Middle frontal gyrus (tissue), 1 donor: ENCODE data around the gene KAT7.

ENCODE experiments used
- DNase-seq: peaks from one replicate; pipeline ENCODE4 v3.0.0-alpha.2; 2015; ENCODE audit warnings: low spot score; ENCODE audit errors: extremely low spot score

The KAT7 gene

GRCh38 chr17:49841548-49841947 is 53.1 kb downstream of the KAT7 start:
- DNase-seq = no peak

- no peak for DNase-seq
Measured at GRCh38 chr17:49842371-49842770, 53.9 kb downstream of the KAT7 start.

DNA sequence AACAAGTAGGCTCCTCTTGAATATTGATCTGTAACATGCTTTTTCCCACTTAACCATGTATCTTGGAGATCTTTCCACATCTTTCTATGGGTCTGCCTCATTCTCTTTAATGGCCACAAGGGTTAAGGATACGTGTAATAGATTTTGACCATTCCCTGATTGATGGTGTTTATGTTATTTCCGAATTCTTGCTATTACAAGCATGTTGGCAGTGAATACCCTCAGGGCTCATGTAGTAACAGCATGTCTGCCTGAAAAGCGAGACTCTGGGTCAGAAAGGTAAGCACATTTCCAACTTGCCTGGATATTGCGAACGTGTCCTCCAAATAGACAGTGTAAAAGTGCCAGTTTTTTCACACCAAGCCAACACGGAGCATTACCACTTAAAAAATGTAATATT is 54.4 kb downstream of the KAT7 start:
- DNase-seq = no peak

DNA sequence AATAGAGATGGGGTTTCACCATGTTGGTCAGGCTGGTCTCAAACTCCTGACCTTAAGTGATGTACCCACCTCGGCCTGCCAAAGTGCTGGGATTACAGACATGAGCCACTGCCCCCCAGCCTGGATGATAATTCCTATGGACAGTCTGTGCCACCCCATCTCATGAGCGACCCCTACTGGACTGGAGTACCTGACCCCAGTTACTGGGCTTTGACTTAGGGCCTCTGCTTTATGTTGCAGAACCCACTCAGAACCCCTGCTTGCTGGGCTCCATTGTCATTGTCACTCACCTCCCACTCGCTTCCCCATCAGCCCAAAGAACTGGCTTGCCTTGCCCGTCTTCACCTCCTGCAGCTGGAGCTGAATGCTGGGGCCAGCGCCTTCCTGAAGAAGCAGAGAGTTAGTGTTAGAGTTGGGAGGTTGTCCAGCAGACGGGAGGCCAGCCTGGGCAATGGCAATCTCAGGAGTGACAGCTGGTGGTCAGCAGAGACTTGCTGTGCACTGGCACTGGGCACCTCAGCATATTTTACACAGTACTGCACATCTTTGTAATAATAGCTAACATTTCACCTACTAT is 55.4 kb downstream of the KAT7 start:
- no peak for DNase-seq

DNA sequence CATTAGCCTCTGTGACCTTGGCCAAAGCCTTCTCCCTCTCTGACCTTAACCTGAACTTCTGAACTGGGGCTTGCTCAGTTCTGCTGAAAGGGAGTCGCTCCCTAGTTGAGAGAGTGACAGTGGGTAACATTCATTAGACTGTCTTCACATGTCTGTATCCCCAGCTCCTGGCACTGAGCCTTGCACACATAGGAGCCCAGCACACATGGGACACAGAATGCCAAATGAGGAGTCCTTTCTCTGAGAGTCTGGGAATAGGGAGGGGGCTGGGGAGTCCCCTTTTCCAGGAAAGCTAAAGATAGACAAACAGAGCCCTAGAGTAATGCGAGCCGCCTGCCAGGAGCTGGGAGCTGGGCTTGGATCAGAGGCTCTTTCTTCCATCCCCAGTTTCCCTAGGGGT is 56.8 kb downstream of the KAT7 start:
- DNase-seq = no peak

GRCh38 chr17:49846938-49847712 is 58.6 kb downstream of the KAT7 start:
- DNase-seq = no peak

- no peak for DNase-seq
Measured at GRCh38 chr17:49848019-49848473, 59.6 kb downstream of the KAT7 start, which contains the start of gene TAC4. Gene TAC4, minus strand, starts transcription at chr17:49848069. Its CDS starts 52 bp downstream, at chr17:49848017.

- DNase-seq = no peak
Measured at GRCh38 chr17:49848739-49849138, 60.3 kb downstream of the KAT7 start.

DNA sequence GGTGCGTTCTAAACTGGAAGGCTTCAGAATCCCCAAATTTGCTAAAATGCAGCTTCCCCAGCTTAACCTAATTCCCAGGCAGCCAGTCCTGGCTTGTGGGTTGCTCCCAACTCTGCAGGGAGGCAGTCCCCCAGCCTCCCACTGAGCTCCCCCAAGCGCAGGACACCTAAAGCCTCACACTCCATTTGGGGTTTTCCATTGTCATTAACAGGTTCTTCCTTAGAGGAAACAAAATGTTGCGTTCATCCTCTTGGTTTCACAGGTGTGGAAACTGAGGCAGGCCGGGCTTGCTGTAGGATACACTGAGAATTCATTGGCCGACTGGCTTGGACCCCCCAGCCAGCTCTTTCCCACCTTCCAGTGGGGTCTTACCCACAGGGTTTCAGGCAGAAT is 61.7 kb downstream of the KAT7 start:
- DNase-seq = no peak

DNA sequence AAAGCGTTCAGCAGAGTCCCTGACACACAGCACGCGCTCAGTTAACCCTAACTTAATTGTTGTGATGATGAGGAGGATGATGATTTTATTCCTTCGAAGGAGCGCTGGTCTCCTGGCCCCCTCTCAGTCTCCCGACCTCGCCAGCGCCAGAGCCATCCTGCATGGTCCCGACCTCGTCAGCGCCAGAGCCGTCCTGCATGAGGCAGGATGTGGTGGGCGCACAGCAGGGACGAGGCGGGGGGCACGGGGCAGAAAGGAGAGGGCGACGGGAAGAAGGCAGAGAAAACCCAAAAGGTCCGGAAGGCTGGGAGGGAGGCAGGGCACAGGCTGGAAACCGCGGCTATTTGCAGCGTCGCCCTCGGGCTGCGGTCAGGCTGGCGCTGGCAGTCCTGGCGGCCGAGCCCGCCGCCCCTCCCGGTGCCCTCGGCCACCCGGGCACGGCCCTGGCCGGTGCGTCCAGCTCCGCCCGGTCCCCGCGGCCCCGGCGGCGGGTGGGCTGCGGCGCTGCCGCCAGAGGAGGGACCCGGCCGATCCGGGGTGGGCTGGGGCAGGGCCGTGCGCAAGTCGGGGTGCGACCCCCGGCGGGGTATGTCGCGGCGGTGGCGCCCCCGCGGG is 62.4 kb downstream of the KAT7 start:
- DNase-seq = no peak

GRCh38 chr17:49851387-49852291 is 63.2 kb downstream of the KAT7 start:
- peak; percentile 26 for DNase-seq

- DNase-seq = no peak
Measured at GRCh38 chr17:49853470-49854015, 65.1 kb downstream of the KAT7 start.

GRCh38 chr17:49854126-49854525 is 65.6 kb downstream of the KAT7 start:
- DNase-seq = no peak

- DNase-seq = no peak
Measured at GRCh38 chr17:49858796-49859195, 70.3 kb downstream of the KAT7 start.

DNA sequence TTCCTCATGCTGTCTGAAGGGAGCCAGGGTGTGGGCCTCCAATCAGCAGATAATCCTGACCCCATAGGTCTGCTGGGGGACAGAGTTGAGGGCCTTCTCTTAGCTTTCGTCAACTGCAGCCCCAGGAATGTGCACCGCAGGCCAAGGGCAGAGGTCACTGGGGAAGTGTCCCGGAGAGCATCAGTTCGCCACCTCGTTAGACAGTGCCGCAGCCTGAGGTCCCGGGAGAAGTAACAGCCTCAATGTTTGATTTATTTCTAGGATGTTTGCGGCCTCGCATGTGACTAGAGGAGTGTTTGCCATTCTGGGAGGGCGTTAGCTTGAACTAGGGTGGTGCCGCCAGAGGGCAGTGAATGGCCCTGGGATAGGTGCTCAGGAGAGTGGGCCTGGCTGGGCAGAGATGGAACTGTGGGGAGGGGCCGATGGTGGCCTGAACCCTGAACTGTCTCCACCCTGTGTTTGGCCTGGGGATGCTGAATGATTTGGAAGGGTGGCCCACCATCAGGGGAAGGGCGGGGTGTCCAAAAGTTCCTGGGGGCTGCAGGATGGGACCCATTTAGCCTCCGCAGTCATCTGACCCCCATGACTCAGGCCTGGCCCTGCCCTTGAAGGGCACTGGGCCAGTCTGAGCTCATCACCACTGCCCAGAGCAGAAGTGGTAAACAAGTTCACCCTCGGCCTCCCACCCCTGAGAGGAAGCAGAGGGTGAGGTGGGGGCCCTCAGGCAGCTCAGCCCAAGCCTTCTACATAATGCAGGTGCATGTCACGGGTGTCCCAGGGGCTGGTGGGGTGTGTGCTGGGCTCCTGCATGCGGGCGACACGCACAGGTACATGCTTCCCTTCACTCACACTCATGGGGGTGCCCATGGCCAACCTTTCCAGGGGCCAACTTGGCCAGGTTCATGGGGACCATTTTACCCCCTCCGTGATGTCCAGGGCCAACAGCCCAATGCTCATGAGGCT is 71.8 kb downstream of the KAT7 start:
- DNase-seq = no peak

- peak; percentile 26 for DNase-seq
Measured at GRCh38 chr17:49861150-49861884, 72.8 kb downstream of the KAT7 start.

DNA sequence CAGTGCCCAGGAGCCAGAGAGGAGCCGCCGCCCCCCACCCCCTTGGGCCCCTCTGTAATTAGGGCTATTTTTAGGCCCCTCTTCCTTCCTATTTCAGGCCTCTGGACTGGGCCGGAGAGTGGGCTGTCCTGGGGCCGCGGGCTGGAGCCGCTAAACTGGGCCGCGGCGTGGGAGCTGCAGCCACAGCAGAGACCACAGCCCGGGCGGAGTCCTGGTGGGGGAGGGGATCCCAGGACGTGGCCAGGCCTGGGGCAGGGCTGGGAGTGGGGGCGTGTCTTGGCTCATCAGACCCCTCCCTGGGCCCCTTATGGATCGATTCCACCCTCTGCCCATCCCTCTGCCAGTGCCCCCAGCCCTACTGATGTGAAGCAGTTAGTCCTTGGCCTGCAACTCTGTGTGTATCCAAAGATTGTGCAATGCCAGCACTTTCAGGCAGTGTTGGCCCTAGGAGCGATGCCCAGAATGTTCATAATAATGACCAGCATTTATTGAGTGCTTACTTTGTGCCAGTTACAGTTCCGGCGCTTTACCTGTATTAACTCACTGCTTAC is 74.4 kb downstream of the KAT7 start:
- no peak for DNase-seq

- no peak for DNase-seq
Measured at GRCh38 chr17:49866019-49866380, 77.5 kb downstream of the KAT7 start.

GRCh38 chr17:49866882-49867413 is 78.5 kb downstream of the KAT7 start:
- no peak for DNase-seq
